ENCODE measurements around the gene SMYD5.

Gene SMYD5

DNA sequence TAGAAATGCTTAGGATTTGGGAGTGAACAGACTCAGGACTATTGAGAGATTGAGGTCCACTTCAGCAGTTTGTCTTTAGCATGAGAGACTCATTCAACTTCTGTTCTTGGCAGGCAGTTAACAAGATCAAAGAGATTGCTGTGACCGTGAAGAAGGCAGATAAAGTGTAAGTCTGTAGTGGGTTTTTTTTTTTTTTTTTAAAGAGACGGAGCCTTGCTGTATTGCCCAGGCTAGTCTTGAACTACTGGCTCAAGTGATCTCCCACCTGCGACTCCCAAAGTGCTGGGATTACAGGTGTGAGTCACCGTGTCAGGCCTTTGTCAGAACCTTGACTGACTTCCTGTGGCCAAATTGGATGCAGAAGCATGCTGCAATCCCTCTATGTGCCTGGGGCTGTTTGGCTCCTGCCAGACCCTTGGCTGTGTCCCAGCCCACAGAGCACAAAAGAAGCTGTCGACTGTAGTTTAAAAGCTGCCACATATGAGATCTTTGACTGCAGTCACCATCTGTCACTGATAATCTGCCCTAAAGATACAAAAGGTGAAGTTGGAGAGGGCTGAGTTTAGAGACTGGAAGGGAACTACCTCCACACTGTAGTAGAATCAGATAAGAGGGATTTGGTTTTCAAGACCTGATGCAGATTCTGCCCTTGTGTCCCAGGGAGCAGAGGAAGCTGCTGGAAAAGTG is 30.0 kb downstream of the SMYD5 start:
- no peak for DNase-seq

DNA sequence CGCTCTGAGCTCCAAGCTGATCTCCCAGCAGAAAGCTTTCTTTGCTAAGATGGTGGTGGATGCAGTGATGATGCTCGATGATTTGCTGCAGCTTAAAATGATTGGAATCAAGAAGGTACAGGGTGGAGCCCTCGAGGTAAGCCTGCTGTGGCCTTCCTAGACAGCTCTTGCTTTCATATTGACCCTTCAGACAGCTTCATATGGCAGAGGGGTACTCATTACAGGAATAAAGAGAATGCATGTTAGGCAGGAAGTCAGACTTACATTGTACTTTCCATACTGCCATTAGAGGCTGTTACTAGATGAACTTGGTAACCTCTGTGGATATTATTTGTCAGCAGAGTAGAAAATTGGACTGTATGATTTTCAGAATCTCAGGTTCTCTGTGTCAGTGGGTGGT is 30.5 kb downstream of the SMYD5 start:
- DNase-seq, result no peak

DNA sequence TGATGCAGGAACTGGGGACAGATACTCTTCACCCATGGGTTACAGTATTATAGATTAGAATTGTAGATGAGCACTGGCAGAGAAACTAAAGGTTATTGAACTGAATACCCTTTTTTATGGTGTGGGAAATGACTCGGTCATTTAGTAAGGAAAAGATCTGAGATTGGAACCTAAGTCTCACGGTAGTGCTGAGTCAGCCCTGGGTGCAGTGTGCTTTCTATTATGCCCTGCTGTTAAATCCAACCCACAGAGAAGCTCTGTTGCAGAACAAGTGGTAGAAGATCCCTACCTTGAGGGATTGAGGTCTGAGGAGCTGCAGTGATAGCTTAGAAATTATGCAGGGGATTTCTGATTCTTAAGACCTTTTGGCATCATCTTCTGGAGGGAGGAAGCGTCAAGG is 32.8 kb downstream of the SMYD5 start:
- DNase-seq, result no peak

GRCh38 chr2:73249636-73250035 is 35.6 kb downstream of the SMYD5 start:
- DNase-seq, result no peak

DNA sequence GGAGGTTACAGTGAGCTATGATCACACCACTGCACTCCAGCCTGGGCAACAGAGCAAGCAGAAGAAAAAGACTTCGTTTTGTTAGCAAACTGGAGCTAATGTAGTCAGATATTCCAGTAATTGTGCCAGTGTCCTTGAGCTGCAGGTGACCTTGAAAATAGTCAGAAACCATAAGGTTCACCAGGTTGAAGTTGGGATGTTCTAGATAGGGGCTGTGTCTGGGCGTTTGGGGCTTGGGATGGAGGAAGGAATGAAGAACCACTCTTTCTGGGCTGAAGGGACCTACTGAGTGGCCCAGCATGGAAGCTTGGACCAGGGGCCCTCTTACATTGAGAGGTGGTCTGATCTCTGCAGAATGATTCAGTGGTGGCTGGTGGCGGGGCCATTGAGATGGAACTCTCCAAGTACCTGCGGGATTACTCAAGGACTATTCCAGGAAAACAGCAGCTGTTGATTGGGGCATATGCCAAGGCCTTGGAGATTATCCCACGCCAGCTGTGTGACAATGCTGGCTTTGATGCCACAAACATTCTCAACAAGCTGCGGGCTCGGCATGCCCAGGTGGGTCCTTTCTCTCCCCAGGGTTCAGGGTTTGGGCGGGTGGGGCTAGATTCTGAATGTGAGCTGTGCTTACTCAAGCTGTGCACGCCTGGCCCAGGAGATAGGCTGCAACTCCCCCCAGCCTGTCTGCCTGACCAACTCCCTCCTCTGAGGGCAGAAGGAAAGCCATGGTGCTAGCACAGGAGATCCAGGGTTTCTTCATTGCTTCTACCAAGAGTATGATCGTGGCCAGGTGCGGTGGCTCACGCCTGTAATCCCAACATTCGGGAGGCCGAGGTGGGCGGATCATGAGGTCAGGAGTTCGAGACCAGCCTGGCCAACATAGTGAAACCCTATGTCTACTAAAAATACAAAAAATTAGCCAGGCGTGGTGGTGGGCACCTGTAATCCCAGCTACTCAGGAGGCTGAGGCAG is 37.1 kb downstream of the SMYD5 start:
- no peak for DNase-seq

GRCh38 chr2:73252238-73253027 is 38.4 kb downstream of the SMYD5 start:
- DNase-seq, result no peak

- DNase-seq, result no peak
Measured at GRCh38 chr2:73253400-73253799, 39.4 kb downstream of the SMYD5 start.

- DNase-seq, result no peak
Measured at GRCh38 chr2:73253901-73254300, 39.9 kb downstream of the SMYD5 start.

DNA sequence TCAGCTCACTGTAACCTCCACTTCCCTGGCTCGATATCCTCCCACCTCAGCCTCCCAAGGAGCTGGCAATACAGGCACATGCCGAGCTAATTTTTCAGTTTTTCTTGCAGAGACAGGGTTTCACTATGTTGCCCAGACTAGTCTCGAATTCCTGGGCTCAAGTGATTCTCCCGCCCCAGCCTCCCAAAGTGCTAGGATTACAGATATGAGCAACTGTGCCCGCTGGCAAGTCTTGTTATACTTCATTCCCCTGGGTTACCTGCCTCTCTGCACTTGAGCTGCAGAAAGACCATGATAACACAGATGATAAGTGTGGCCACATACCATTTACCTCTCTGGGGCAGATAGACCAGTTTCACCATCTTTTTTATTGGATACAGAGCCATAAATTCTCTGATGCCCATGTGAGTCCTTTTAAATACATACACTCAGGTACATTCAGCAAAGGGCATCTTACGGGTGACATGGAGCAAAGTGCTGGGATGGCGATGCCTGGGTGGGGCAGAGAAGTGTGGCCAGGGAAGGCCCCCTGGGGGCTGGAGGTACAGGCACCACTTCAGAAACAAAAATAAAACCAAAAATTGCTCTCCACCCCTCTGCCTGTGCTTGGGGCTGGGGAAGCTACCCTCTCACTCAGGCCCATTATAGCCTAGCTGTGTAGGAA is 40.4 kb downstream of the SMYD5 start:
- no peak for DNase-seq

DNA sequence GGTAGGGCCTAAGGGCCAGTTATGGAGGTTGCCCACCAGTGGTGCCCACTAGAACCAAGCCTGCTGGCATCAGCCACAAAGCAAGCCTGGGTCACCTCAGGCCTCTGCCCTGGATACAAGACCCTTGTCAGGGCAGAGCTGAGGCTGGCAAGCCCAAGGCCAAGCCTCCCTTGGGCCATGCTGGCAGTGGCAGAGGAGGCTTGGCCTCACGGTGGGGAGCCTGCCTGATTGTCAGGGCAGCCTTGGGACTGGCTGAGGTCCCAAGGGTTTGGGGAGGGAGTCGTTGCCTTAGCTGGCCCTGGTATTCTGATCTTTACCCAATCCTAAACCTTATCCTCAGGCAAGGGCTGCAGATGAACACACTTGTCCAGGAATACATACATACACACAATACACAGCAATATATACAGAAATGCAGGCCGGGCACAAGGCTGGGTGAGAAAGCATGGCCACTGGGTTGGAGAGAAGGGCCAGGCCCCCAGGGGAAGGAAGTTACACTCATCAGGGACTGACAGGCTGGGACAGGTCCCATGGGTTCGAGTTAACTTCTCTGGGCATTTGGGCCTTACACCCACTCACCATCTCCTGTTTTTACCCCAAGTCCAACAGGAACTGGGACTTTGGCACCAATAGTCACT is 41.1 kb downstream of the SMYD5 start:
- DNase-seq, result no peak

- no peak for DNase-seq
Measured at GRCh38 chr2:73255907-73256617, 42.0 kb downstream of the SMYD5 start.

- DNase-seq, result no peak
Measured at GRCh38 chr2:73256618-73256922, 42.5 kb downstream of the SMYD5 start.

DNA sequence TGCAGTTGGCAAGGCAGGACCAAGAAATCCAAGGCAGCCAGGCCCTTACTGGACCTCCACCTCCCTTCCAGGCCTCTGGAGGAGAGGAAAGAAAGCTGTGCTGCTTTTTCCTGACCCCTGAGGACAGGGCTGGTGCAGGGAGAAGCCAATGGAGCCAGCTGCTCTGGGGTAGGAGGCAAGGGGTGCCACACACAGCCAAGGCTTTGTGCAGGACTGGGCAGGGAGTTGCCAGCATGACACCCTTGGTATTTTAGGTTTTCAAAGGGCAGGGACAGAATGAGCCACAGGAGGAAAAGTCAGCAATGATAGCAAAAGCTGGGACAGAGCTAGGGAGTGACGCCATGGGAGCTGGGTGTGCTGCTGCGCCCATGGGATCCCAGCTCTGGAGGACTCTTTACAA is 43.0 kb downstream of the SMYD5 start:
- no peak for DNase-seq

DNA sequence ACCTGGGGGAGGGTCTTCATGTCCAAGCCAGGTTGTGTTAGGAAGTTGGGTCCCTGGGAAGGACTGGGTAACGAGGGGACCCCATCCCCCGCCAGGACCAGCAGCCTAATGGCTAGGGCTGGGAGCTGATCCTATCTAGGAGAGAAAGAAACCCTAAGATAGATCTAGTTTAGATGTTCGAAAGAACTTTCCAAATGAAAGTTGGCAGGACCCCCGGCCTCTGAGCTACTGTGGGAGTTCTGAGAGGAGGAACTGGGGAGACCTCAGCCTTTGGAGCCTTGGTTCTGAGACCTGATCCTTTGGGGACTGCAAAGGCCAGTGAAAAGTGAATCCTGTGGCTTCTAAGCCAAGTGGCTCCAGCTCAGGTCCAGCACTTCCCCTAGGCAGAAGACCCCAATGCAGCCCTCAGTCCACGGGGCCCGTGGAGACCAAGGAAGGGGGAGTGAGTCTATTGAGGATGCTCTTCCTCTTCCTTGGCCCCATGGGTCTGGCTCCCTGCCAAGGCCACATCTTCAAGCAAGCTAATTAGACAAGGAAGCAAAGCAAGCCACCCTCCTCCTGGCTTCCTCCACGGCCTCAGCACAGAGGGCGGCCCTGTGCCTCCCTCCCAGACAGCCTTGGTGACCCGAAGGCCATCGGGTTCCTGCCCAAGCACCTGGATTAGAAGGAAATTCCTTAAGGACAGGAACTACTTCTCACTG is 43.5 kb downstream of the SMYD5 start:
- no peak for DNase-seq

- no peak for DNase-seq
Measured at GRCh38 chr2:73258186-73258912, 44.3 kb downstream of the SMYD5 start.

DNA sequence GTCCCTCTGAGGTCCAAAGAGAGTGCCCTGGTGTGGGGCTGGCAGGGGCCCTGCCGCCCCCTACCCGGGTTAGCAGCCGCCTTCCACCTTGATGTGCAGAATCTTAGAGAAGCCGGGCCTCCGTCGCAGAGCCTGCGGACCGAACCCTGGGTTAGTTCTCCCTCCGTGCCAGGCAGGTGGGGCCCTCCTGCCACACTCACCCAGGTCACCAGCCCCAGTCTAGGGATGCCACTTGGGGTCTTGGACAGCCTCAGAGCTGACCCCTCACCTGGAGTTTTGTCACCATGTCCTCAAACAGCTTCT is 44.8 kb downstream of the SMYD5 start:
- no peak for DNase-seq

- DNase-seq, result no peak
Measured at GRCh38 chr2:73259276-73259675, 45.2 kb downstream of the SMYD5 start.

GRCh38 chr2:73259704-73260337 is 45.8 kb downstream of the SMYD5 start:
- no peak for DNase-seq

DNA sequence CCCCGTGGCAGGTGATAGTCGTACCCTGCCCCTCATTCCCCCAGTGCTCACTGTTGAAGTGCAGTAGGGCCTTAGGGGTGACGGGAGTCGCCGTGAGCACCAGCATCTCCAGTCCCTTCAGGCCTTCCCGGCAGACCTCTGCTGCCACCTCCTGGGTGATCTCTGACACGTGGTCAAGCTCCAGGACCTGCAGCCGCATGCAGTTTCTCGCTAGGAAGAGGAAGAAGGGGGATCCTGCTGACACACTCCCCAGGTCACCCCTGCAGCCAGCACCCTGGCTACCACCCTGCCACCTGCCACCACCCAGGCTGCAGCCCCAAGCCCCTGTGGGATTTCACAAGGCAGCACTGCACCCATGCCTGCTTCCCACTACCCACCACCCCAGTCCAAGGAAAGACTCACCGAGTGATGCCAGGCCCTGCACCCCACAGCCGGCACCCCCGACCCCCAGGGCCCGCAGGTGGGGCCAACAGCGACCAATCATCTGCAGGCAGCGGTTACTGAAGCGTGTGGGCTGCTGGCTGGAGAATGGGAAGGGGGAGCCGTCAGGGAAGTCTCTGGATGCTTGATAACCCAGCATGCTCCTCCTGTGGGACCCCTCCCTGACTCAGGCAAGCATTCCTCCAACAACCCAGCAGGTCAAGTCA is 46.4 kb downstream of the SMYD5 start:
- no peak for DNase-seq
